GM12874 (cell line): ENCODE measurements around the gene RIC8B.
A peak's percentile ranks its signal among the peaks of the same experiment; 100 is the strongest.

Experiments used
- CTCF ChIP-seq: IDR thresholded peaks from 2 replicates; pipeline ENCODE4 v1.5.1; 2011; ENCODE audit warnings: low read depth, mild to moderate bottlenecking, control low read depth, low read length, moderate library complexity; ENCODE audit not compliant: insufficient read depth

The RIC8B gene

GRCh38 chr12:106919910-106920544 is 145.5 kb downstream of the RIC8B start:
- TF ChIP-seq CTCF = peak; percentile 46; the same call in 1 of the 2 replicates

GRCh38 chr12:106924268-106924861 is 149.9 kb downstream of the RIC8B start:
- TF ChIP-seq CTCF = no peak

- TF ChIP-seq CTCF = no peak
These were observed 152.2 kb downstream of the RIC8B start for GRCh38 chr12:106926657-106927056.

GRCh38 chr12:106934277-106934676 is 159.8 kb downstream of the RIC8B start:
- no peak for TF ChIP-seq CTCF
